CD1c-positive myeloid dendritic cell (primary cell): ENCODE results near the gene SH3BGRL2.
"Not testable (repeated sequence)": the region's sequence is repeated elsewhere in the genome, so short reads cannot be mapped to it uniquely, and the experiment has no call there.

Experiments
- DNase-seq: peaks from one replicate; pipeline ENCODE4 v3.0.0-alpha.2; 2016; ENCODE audit errors: extremely low spot score

SH3BGRL2 gene

DNA sequence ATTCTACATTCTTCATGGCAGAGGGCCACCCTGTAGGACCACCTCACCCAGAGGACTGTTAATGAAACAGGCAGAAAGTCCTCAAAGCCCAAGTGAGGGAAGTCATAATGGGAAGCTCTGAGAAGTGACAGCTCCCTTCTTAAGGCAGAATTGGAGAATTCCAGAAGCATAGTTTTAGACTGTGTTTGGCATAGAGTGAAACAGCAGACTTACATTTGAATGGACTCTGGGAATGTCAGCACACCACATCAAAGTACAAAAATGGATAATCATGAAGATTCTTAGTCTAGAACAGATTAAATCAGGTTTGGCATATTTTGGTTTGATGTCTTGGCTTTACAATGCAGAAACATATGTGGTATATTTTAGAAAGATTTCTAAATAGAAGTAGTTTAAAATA lies 17.9 kb downstream of the SH3BGRL2 start:
- no peak for DNase-seq

DNA sequence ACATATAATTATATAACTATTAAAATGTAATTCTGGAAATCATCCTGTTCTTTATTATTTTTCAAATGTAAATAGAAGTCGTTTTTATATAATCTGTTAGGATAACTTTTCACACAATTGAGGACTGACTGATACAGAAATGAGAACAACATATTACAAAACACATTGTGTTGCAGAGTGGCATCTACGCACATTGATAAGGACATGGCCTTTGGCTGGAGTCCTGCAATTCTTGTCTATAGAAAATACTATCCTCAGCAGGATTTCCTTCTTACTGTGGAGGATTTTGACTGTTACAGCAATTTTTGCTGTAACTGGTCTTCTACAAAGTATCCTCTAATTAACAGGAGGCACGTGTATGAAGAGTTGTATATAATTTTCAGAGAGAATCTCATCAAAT lies 19.8 kb downstream of the SH3BGRL2 start:
- DNase-seq, result no peak

DNA sequence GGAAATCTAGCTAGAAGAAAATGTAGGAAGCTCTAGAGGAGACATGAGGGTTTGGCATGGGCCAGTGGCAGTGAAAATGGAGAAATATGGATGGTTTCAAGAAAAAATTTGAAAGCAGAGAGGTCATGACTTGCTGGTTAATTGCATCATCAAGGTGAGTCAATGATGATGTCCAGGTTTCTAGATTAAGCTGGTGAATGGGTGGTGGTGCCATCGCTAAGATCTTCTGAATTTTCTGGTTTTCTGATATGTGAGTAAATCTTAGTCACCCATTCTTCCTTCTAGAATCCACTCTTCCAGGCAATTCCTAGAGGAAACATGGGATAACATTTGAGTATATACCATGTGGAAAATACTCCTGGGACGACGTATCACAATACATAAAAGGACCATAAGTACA lies 25.0 kb downstream of the SH3BGRL2 start:
- no peak for DNase-seq

DNA sequence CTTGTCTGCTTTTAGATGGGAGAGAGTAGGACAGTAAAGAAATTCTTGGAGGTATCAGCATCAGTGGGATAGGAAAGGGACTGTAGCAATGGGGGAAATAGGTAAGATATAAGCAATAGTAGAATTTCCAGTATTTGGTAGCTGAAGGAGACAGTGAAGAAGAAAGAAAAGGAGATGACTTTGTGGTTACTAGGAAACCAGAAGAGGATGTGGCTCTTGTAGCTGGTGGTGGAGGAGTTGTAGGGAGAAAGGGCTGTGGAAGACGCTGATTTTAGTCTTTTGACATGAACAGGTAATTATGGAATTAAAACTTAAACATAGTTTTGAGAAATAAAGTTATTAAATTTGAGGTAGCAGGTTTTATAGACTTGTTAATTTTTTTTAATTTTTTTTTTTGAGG lies 26.1 kb downstream of the SH3BGRL2 start:
- DNase-seq, result no peak

DNA sequence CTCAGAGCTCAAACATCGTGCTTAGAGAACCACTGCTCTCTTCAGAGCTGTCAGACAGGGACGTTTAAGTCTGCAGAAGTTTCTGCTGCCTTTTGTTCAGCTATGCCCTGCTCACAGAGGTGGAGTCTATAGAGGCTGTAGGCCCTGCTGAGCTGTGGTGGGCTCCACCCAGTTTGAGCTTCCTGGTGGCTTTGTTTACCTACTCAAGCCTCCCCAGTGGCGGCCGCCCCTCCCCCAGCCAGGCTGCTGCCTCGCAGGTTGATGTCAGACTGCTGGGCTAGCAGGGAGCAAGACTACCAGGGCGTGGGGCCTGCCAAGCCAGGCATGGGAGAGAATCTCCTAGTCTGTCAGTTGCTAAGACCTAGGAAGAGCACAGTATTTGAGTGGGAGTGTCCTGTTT lies 32.5 kb downstream of the SH3BGRL2 start:
- DNase-seq, result not testable (repeated sequence)

DNA sequence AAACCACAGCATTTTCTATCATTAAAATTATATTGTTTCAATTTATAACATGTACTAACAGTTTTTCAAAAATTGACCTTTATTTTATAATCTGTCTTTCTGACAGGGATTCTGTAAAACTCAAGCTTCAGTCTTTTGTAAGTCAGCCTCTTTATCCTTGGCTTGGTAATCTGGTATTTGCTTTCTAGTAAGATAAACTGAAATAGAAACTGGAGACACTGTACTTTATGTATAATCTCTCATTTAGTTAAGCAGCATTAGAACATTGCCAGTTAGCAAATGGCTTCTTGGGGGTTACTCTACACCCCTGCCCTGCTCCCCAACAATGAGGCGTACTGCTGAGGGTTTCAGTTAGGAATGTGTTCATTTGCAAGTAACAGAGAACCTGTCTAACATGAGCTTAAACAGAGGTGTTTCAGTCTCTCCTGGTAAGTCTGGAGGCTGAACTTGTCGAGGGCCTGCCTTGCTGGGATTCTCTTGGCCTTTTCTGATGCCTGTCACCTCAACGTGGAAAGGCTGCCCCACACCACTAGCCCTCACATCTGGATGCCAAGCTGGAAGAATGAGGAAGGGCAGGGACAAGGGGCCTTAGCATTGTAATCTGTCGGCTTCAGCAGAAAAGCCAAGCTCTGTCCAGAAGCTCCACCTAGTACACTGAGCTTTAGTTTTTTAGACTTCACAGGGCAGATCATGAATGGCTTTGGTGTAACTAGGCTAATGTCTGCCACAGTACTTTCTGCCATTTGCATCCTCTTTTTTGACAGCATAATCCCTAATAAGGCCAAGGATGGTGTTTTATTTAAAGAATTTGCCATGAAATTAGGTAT lies 34.8 kb downstream of the SH3BGRL2 start:
- DNase-seq, result no peak

DNA sequence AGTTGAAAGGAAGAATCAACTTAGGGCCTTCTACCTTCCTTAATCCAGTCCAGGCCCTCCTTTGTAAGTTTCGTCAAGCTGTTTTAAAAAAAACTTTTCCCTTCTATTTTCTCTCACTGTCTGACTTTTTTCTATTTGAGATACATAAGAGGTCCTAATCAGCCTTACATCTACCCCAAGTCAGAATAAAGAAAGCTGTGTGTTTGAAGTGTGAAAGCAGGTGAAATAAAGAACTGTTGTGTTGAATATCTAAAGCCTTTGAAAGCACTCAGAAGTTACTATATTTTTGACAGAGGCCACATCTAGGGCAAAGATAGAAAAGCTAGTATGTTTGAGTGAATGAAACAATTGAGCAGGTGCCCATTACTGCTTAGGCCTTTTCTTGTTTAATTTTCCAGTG lies 35.5 kb downstream of the SH3BGRL2 start:
- no peak for DNase-seq

DNA sequence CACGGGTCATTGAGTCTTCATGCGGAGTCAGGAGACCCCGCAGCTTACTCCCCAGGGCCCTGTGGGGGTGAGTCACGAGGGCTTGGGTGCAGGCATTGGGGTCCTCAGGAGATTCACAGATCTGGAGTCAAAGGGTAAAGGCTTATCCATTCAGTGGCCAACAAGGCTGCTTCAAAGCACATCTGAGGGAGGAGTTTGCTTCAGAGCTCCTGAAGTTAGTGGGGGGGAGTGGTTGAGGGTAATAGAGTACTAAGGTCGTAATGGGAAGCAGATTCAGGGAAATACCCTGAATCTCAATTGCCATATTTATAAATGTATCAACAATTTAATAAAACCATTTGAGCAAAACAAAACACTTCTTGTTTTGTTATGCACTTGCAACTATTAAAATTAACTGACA lies 37.3 kb downstream of the SH3BGRL2 start:
- no peak for DNase-seq

DNA sequence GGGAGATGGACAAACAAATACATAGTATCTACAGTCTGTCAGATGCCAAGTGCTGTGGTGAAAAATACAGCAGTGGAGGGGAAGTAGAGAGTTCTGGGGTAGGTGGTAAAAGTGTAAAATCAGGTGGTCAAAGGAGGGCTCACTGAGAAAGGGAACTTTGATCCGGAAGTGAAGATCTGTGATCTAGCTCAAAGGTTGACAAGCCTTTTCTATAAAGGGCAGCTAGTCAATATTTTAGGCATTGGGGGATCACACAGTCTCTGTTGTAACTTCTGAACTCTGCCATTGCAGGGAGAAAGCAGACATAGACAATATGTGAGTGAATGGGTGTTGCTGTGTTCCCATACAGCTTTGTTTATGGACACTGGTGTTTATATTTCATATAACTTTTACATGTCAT lies 38.6 kb downstream of the SH3BGRL2 start:
- no peak for DNase-seq

DNA sequence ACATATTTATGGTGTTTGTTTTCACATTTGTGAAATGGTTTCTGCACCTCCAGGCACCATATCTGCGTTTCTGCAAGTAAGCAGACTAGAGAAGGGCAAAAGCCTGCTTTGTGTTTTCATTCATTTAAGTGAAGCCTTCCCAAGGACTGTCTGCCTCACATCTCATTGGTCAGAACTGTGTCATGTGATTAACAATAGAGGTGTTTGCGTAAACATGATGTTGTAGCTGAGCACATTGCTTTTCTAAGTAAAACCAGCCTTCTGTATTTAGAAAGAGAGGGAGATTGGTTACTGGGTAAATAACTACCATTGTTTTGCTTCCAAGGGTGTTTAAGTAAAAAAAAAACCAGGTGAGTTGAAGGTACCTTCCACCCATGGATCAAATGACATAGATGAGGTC lies 39.7 kb downstream of the SH3BGRL2 start:
- no peak for DNase-seq

DNA sequence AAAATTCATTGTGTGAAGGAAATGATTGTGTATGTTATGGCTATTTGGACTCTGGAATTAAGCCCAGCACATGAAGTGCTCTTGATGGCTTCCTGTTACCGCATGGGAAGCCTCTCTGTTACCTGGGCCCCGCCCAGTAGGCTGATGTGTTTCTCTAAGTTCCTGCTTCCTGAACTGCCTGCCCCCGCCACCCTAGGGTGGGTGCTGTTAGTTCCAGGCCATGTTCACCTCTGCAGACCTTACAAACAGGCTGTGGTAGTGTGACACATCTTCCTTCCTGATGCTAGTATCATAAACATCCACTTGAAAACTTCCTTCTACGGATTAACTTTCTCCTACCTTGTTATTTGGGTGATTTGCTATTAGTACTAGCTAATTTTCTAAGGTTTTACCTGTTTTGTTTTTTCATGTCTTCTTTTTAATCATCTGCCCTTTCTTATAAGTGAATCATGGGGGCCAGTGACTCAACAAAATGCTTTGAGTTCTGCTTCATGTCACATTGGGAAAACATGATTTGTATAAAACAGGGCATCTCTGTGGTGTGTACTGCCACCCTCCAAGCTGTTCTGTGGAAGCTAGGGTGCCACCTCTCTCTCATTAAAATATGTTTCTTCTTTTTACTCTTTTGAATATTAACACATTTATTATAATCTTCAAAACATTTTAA lies 40.6 kb downstream of the SH3BGRL2 start:
- no peak for DNase-seq

DNA sequence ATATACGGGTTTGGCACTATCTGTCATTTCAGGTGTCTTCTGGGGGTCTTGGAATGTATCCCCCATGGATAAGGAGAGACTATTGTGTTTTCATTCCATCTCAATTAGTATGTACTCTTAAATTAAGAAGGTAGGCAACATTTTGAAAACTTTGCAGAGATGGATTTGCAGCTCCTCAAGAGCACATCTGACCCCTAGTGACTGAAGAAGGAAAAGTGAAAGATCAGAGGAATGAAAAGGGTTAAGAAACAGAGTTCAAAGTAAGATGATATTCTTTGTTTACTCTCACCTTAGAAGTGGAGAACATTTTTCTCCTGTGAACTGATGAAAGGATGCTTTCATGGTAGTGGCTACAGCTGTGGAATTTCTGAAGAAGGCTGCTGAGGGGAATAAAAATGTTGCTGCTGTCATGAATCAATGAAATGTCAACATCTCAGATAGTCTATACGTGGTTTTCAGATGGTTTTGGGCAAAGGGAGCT lies 41.5 kb downstream of the SH3BGRL2 start:
- DNase-seq, result no peak

DNA sequence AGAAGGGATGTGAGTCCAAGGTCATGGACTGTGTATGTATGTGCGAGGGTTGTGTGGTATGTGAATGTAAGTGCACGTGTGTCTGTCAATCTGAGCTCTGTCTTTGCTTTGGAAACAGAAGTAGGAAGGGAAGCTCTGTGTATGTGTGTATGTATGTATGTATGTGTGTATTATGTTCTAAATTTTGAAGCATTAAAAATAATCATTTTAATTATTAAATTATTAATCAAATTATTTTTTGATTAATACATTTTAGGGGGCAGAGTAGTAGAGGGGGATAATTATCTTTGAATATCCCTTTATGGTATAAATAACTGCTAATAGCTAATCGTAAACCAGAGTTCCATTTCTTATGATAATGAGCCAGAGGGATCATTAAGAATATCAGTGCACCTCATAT lies 42.8 kb downstream of the SH3BGRL2 start:
- DNase-seq, result no peak

DNA sequence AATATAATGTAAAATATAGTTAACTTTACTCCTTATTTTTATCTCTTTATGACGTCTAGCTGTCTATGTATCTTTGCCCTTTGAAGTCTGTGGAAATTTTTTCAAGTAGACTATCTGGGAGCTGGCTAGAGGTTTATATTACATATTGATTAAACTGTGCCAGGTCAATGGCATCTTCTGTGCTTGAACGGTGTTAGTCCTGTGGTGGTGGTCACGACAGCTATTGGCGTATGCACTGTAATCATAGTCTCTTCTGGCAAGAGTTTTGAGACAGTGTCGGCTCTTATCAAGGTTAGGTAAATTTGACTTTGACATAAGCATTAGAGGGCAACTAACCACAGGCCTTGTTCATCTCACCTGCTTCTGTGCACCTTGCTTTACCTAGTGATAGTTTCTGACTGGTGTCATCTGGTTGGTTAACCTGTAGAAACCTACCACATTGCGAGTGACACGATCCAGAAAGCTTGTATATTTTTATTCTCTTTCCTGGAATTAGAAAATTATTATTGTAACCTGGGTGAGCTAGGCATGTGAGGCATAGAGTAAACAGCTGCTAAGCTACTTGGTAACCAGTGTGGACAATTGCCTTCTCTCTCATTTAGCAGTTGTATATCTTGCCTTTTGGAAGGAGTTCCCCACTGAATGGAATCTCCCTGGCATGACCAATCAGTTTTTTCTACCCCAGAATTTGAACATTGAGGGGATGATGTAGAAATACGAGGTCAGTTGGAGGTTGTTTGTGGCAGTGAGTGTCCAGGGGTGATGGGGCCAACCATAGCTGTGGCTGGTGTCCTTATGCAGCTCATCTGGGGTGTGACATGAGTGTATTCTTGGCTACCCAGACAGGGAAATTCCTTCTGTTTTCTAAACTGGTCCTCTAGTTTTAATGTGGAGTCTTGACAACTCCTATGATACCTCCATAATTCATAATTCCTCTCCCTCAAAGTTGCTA lies 45.9 kb downstream of the SH3BGRL2 start:
- no peak for DNase-seq

DNA sequence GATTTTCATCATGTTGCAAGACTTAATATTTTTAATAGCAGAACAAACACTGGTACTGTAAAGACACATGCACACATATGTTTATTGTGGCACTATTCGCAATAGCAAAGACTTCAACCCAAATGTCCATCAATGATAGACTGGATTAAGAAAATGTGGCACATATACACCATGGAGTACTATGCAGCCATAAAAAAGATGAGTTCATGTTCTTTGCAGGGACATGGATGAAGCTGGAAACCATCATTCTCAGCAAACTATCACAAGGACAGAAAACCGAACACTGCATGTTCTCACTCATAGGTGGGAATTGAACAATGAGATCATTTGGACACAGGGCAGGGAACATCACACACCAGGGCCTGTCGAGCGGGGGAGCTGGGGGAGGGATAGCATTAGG lies 51.6 kb downstream of the SH3BGRL2 start:
- DNase-seq, result not testable (repeated sequence)

DNA sequence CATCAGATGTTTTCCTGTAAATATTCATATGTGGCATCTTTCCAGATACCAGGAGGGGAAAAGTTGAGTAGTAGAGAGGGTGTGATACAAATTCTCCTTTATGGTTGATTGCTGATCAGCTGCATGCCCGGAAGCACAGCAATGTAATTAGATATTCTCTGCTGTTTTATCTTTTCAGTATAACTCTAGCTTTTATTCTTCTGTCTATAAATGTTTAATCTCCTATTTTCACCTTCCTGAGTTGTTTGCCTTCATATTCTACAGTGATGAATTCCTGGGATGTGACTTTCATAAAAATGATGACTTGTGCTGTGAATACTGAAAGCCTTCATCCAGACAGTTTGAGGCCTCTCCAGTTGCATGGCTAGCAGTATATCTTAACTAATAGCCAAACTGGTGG lies 53.7 kb downstream of the SH3BGRL2 start:
- DNase-seq, result no peak

DNA sequence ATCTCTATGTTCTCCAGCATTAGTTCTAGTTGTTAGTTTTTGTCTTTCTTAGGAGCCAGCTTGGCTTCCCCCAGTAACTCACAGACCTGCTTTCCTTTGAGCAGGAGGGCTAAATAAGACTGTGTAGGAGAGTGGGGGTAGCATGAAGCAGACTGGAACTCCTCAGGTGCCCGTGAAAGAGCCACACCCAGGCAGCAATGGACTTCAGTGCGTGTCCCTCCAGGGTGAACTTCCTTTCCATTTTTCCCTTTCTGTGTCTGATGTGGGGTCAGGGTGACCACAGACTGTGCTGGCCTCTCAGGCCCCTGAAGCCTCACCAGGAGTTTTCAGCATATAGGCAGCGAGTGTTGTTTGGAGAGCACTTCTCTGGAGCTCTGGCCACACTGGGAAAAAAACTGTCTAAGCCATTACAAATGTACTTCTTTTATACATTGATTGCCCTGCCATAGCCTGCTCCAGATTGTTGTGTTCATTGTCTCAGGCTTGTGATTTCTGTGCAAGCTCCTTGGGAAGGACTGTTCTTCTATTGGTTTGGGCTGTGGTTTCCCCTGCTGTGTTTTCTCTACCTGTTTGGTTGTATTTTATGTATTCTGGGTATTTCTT lies 55.7 kb downstream of the SH3BGRL2 start:
- DNase-seq, result no peak

DNA sequence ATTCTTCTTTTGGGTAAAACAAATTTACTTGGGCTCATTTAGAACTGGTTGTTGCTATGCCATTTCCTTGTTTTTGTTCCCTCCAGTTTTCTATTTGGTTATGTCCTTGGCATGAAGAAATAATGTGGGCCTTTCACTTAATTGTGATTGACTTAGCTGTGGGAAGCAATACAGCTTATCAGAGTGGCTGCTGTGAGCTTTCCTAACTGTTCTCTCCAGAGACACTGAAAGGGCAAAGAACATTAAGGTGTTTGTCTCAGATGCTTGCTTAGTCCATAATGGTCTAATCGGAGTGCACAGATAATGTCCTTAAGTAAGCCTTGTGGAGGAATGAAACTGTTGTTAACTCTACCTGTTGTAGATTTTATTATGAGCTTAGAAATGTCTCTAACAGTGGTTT lies 56.6 kb downstream of the SH3BGRL2 start:
- DNase-seq, result no peak

DNA sequence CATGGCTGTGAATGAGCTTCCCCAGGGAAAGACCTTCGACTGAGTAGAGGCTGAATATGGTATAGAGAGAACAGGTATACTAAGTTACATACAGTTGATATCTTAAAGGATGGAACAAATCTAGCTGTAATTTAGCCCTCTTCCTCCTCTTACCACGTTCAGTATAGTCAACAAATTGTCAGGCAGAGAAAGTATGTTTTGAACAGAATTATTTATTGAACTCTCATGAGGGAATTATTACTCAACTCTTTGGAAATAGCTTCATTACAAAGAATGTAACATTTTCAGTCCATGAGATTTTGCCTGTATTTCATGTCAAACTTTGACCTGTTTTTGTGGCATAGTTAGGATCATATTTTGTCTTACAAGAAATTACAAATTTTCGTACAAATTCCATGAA lies 63.0 kb downstream of the SH3BGRL2 start:
- no peak for DNase-seq

DNA sequence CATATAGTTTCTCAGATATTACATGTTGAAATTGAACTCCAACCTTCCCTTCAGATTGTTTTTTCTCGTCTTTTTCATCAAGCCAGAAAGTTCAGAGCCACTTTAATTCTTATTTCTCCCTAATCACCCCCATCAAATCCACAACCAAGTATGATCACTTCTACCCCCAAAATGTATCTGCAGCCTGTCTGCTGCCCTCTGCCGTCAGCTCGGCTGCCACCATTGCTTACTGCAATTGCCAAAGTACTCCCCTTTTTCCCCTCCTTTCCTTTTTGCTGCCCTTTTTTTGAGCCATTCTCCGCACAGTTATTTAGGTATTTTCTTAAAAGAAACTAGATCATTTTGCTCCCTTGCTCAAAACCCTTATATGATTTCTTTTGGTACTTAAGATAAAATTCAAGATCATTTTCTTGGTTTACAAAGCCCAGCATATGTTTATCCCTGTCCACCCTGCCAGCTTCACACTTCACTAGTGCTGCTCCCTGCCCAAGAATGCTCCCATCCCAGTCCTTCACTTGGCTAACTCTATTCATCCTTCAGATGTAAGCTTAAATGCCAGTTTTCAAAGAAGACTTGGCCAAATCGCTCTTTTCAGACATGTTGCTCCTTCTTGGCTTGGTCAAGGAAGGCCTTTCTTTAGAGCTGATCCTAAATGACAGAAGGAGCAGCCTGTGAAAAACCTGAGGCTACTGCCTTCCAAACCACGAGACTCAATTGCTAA lies 63.7 kb downstream of the SH3BGRL2 start:
- DNase-seq, result no peak

DNA sequence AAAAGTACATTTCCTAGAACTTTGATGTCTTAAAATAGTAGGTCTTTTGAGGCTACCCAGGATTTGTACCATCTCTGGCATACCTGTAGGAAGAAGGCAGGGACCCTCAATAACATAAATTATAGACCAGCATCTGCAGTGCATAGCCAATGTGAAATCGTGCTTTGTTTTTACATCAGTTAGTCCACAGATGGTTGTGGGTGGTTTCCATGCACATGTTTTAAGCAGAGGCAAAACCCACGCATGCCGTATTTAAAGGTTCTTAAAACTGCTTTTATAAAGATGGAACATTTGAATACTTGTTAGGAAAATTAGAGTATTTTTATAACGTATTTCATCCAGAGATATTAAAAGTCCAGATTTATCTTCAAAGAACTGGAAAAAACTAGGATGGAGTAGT lies 66.3 kb downstream of the SH3BGRL2 start:
- DNase-seq, result no peak
